CD4-positive, alpha-beta memory T cell (primary cell): Measurements from ENCODE around the gene PLEK. TPM values are rescaled to one million over a fixed set of nuclear protein-coding genes. Genes with fewer than 3 reads are reported as not detected.
A peak's percentile ranks its signal among the peaks of the same experiment; 100 is the strongest.

Source experiments
- CTCF ChIA-PET: fragments of 350-600 bp; sonication (Branson Sonifier 250); formaldehyde crosslinking; loops from one replicate; lab custom pipeline; 2021; ENCODE audit warnings: inconsistent platforms; ENCODE audit not compliant: partially characterized antibody; lab: Charles Lee
- POLR2A ChIA-PET: fragments of 350-600 bp; sonication (Branson Sonifier 250); formaldehyde crosslinking; loops from one replicate; lab custom pipeline; 2021; ENCODE audit not compliant: partially characterized antibody; lab: Charles Lee
- DNase-seq, 5 donors: peaks; one replicate each; pipeline versions ENCODE4 v3.0.0 to v3.0.0-alpha.2; 2020 to 2022; ENCODE audit warnings: mixed read lengths in 1 of 5
- H3K27ac ChIP-seq: one replicate; pipeline ENCODE4 v1.7.0; 2013; ENCODE audit warnings: low read depth, low read length
- H3K27me3 ChIP-seq: 2 replicates; pipeline ENCODE4 v1.7.0; 2013; ENCODE audit warnings: mild to moderate bottlenecking, low read length, moderate library complexity; ENCODE audit not compliant: insufficient read depth
- H3K36me3 ChIP-seq: 2 replicates; pipeline ENCODE4 v1.7.0; 2013; ENCODE audit warnings: mild to moderate bottlenecking, low read length, moderate library complexity; ENCODE audit not compliant: insufficient read depth
- H3K4me1 ChIP-seq: 2 replicates; pipeline ENCODE4 v1.7.0; 2013; ENCODE audit warnings: mild to moderate bottlenecking, low read length, moderate library complexity; ENCODE audit not compliant: insufficient read depth
- H3K4me3 ChIP-seq, 2 donors: one replicate each; pipeline ENCODE4 v1.7.0; 2013; ENCODE audit warnings: low read length in 2 of 2, mild to moderate bottlenecking in 1 of 2
- H3K9me3 ChIP-seq, 2 donors: one replicate each; pipeline ENCODE4 v1.7.0; 2013; ENCODE audit warnings: low read length in 2 of 2, control low read depth in 1 of 2; ENCODE audit not compliant: control insufficient read depth in 1 of 2
- H3K27ac Mint-ChIP-seq, 7 donors: one replicate each; pipeline ENCODE4 v1.8.0; 2020 to 2021; ENCODE audit warnings: mixed read lengths in 7 of 7, mild to moderate bottlenecking in 6 of 7, inconsistent platforms in 3 of 7, moderate library complexity in 3 of 7
- H3K27me3 Mint-ChIP-seq, 2 donors: one replicate each; pipeline ENCODE4 v1.8.0; 2020 to 2021; ENCODE audit warnings: mixed read lengths in 2 of 2
- H3K36me3 Mint-ChIP-seq, 2 donors: one replicate each; pipeline ENCODE4 v1.8.0; 2020 to 2021; ENCODE audit warnings: mixed read lengths in 2 of 2, inconsistent platforms in 1 of 2, mild to moderate bottlenecking in 1 of 2
- H3K4me1 Mint-ChIP-seq, 4 donors: one replicate each; pipeline ENCODE4 v1.8.0; 2020 to 2021; ENCODE audit warnings: mixed read lengths in 4 of 4, mild to moderate bottlenecking in 1 of 4
- H3K4me3 Mint-ChIP-seq, 8 donors: one replicate each; pipeline ENCODE4 v1.8.0; 2020 to 2021; ENCODE audit warnings: mixed read lengths in 8 of 8, mild to moderate bottlenecking in 7 of 8, moderate library complexity in 6 of 8, inconsistent platforms in 3 of 8
- H3K9me3 Mint-ChIP-seq, 8 donors: one replicate each; pipeline ENCODE4 v1.8.0; 2020 to 2021; ENCODE audit warnings: mixed read lengths in 8 of 8, mild to moderate bottlenecking in 5 of 8, inconsistent platforms in 3 of 8, moderate library complexity in 1 of 8
- intact Hi-C: fragments of 100-400 bp; cut with micrococcal nuclease; formaldehyde crosslinking; loops from one replicate; pipeline ENCODE4 v1.15.1; 2023
- polyA plus RNA-seq, 2 donors: library from polyadenylated mRNA; unstranded; fragments of 300-500 nt; fragmentation: Illumina TruSeq; gene quantifications; one replicate each; pipeline ENCODE4 v1.2.3, GENCODE V29; 2021
- total RNA-seq, 2 experiments: library from RNA; stranded (reverse); gene quantifications; one replicate each; pipeline ENCODE4 v1.2.3, GENCODE V29; 2021

Gene PLEK
- total and polyA plus RNA-seq, 4 experiments from 2014 or later, result 5.7 to 10.7 (median 8.2) TPM

DNA sequence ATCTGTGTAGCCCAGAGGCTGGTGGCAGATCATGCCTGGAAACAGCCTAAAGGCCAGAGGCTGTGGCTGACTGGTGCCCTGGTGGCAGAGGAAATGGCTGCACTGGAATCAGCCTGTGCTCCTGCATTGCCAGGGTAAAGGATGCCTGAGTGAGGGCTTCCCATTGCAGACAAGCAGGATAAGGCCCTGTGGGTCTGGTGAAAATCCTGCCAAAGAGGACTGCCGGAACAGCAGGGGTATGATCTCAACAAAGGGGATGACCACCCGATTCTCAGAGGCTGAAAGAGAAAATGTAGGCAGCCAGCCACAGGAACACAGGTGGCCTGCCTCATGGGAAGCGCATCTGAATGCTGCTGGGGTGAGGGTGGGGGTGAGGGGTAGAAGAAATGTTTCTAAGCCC, 53.8 kb downstream of the PLEK start:
- peaks cover 3 to 42% (median 30%) of the 10 kb centered on the region in 4 donors for H3K4me1 Mint-ChIP-seq
- Histone ChIP-seq H3K4me3 (no peak overlapping the region), H3K27me3 (no peaks in the 10 kb centered on the region), H3K9me3 (no peaks in the 10 kb centered on the region), H3K36me3 (no peaks in the 10 kb centered on the region), H3K27ac (no peak overlapping the region), H3K4me1 (peaks cover 30% of the 10 kb centered on the region)
- no peak overlapping the region for H3K4me3 Mint-ChIP-seq
- no peak for DNase-seq
- peaks cover 0 to 2% (median 0%) of the 10 kb centered on the region in 8 donors for H3K9me3 Mint-ChIP-seq
- intact Hi-C loops, result loop anchor here (1.0 kb wide), 1 partner anchor 39 kb away; no protein-coding TSS in a partner anchor
- H3K27me3 Mint-ChIP-seq, result no peaks in the 10 kb centered on the region
- peaks cover 0 to 3% of the 10 kb centered on the region in 2 donors for H3K36me3 Mint-ChIP-seq
- ChIA-PET CTCF (interaction anchor here (2.2 to 3.2 kb wide), 2 partner anchors 16 to 23 kb away, joined by 7 to 16 read pairs; no protein-coding TSS in a partner anchor), POLR2A (interaction anchor here (1.0 to 1.4 kb wide), 2 partner anchors 8 to 15 kb away, joined by 5 read pairs; no protein-coding TSS in a partner anchor)
- H3K27ac Mint-ChIP-seq, result no peak overlapping the region

DNA sequence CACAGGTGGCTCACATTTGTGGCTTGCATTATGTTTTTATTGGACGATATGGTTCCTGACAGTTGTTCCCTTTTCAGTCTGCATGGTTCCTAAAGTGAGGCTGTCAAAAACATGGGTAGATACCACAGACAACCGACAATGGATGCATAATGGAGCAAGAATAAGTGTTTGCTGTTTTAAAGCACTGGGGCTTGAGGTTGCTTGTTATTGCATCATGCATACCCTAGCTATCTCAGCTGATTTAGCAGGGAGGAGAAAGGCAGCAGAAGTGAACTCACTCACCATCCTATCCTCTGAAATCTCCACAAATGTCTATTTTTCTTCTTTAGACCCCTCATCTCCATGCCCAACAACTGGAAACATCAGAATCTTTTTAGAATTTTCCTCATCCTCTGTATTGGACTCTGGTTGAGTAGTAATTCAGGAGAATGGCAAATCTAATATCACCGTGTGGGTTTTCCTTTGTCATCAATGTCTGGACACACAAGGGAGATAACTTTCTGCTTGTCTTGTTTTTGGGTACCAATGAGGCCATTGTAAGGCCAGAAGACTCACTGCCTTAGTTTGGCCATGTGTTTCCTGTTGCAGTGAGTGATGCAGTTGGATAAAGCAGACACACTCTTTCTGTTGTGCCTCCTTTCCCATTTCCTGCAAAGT, 55.3 kb downstream of the PLEK start:
- peaks cover 3 to 42% (median 30%) of the 10 kb centered on the region in 4 donors for H3K4me1 Mint-ChIP-seq
- intact Hi-C loops, result no loop called here
- POLR2A ChIA-PET, result no interaction called here

GRCh38 chr2:68423966-68424650, 59.0 kb downstream of the PLEK start:
- ChIA-PET POLR2A (interaction anchor here (1.0 kb wide), 1 partner anchor 12 kb away, joined by 3 read pairs; no protein-coding TSS in a partner anchor), CTCF (no interaction called here)
- no peak overlapping the region for H3K4me3 Mint-ChIP-seq
- H3K36me3 ChIP-seq, result no peaks in the 10 kb centered on the region
- no peaks in the 10 kb centered on the region for H3K9me3 ChIP-seq
- no peak overlapping the region for H3K27ac ChIP-seq
- no peaks in the 10 kb centered on the region for H3K27me3 Mint-ChIP-seq
- intact Hi-C loops, result no loop called here
- DNase-seq, result peak in 2 of 5 donors; percentile 9 to 15
- H3K4me3 ChIP-seq, result no peak overlapping the region
- H3K9me3 Mint-ChIP-seq, result peaks cover 0 to 2% (median 0%) of the 10 kb centered on the region in 8 donors
- H3K4me1 ChIP-seq, result peaks cover 64% of the 10 kb centered on the region
- no peak overlapping the region for H3K27ac Mint-ChIP-seq
- H3K36me3 Mint-ChIP-seq, result no peaks in the 10 kb centered on the region
- peaks cover 4 to 30% (median 20%) of the 10 kb centered on the region in 4 donors for H3K4me1 Mint-ChIP-seq
- no peaks in the 10 kb centered on the region for H3K27me3 ChIP-seq

More for the DNA sequence above, 55.3 kb downstream of the PLEK start:
- no peaks in the 10 kb centered on the region for H3K9me3 ChIP-seq
- DNase-seq, result no peak
- no peaks in the 10 kb centered on the region for H3K36me3 ChIP-seq
- Mint-ChIP-seq H3K36me3 (peaks cover 0 to 3% of the 10 kb centered on the region in 2 donors), H3K27me3 (no peaks in the 10 kb centered on the region), H3K4me3 (no peak overlapping the region), H3K9me3 (peaks cover 0 to 2% (median 0%) of the 10 kb centered on the region in 8 donors), H3K27ac (no peak overlapping the region)
- no peak overlapping the region for H3K27ac ChIP-seq
- H3K27me3 ChIP-seq, result no peaks in the 10 kb centered on the region
- peaks cover 45% of the 10 kb centered on the region for H3K4me1 ChIP-seq
- no peak overlapping the region for H3K4me3 ChIP-seq
- CTCF ChIA-PET, result no interaction called here

DNA sequence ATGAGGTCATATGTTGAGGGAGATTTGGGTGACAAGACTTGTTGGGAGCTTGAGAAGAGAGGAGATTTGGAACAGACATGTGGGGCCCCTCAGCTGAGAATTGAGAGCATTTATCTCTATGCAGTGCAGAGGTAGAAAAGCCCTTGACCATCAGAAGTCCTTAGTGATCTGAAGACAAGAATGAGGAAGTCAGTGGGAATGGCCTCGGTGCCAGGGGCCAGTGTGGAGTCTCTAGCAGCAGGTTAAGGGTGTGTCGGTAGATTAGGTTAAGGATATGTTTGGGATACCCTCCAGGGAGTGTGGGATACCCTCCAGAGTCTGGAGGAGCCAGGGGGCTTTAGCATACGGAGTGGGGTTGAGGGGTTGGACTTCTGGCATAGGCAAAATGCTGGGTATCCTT, 60.4 kb downstream of the PLEK start:
- Mint-ChIP-seq H3K4me1 (peaks cover 0 to 30% (median 20%) of the 10 kb centered on the region in 4 donors), H3K27ac (no peak overlapping the region), H3K27me3 (no peaks in the 10 kb centered on the region), H3K36me3 (no peaks in the 10 kb centered on the region), H3K4me3 (no peak overlapping the region), H3K9me3 (peaks cover 0 to 2% (median 0%) of the 10 kb centered on the region in 8 donors)
- Histone ChIP-seq H3K4me1 (peaks cover 62% of the 10 kb centered on the region), H3K27me3 (no peaks in the 10 kb centered on the region), H3K27ac (no peak overlapping the region), H3K36me3 (no peaks in the 10 kb centered on the region), H3K4me3 (no peak overlapping the region), H3K9me3 (no peaks in the 10 kb centered on the region)
- CTCF ChIA-PET, result interaction anchor here (1.0 to 2.4 kb wide), 2 partner anchors 16 to 65 kb away, joined by 3 to 6 read pairs; no protein-coding TSS in a partner anchor
- POLR2A ChIA-PET, result interaction anchor here (1.2 to 2.5 kb wide), 2 partner anchors 9 to 37 kb away, joined by 3 to 10 read pairs; no protein-coding TSS in a partner anchor
- DNase-seq, result no peak
- intact Hi-C loops, result no loop called here

- Histone ChIP-seq H3K27ac (peak overlapping the region; percentile 51), H3K36me3 (no peaks in the 10 kb centered on the region), H3K9me3 (no peaks in the 10 kb centered on the region), H3K27me3 (no peaks in the 10 kb centered on the region), H3K4me1 (peaks cover 62% of the 10 kb centered on the region), H3K4me3 (no peak overlapping the region)
- no peak for DNase-seq
- Mint-ChIP-seq H3K9me3 (peaks cover 0 to 2% (median 0%) of the 10 kb centered on the region in 8 donors), H3K4me3 (no peak overlapping the region), H3K36me3 (no peaks in the 10 kb centered on the region), H3K27me3 (no peaks in the 10 kb centered on the region), H3K27ac (peak overlapping the region in 3 of 7 donors; percentile 88 to 95 (median 95)), H3K4me1 (peaks cover 0 to 26% (median 19%) of the 10 kb centered on the region in 4 donors)
- ChIA-PET CTCF (interaction anchor here (1.4 to 6.9 kb wide), 3 partner anchors 15 to 66 kb away, joined by 4 to 63 read pairs (median 6); no protein-coding TSS in a partner anchor), POLR2A (interaction anchor here (1.4 to 2.5 kb wide), 5 partner anchors 8 to 55 kb away, joined by 5 to 10 read pairs (median 6); no protein-coding TSS in a partner anchor)
- intact Hi-C loops, result no loop called here
Measured at GRCh38 chr2:68426446-68426845, 61.4 kb downstream of the PLEK start.

DNA sequence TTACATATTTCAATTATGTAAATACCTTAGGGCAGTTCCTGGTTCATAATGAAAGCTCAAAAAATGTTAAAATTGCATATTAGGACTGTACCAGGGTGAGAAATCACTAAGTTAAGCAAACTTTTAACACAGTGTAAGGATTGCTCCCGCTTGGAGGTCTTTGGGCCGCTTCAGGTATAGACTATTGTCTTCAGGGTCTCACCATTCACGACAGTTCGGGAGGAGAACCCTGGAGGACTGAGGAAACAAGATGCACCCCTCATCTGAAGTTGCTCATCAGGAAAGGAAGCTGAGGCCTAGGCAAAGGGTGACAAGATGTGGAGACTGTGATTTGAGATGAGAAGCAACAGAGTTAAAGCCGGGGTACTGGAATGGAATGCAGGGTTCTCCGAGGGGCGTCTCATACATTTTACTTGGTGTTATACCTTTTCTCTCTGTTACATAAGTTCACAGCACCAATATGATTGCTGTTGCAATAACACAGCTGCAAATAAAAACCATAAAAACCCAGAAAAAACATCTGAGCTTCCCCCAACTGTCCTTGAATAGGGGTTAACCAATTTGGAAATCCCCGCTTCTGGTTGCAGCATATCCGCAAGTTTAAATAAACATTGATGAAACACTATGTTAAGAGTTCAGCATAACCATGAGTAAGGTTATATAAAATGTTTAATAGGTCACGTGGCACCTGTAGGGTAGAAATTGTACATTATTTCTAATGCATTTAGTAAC, 61.9 kb downstream of the PLEK start:
- Histone ChIP-seq H3K36me3 (no peaks in the 10 kb centered on the region), H3K27ac (peak overlapping the region; percentile 51), H3K9me3 (no peaks in the 10 kb centered on the region), H3K4me3 (no peak overlapping the region), H3K27me3 (no peaks in the 10 kb centered on the region), H3K4me1 (peaks cover 62% of the 10 kb centered on the region)
- H3K4me1 Mint-ChIP-seq, result peaks cover 0 to 23% (median 18%) of the 10 kb centered on the region in 4 donors
- CTCF ChIA-PET, result interaction anchor here (1.4 to 6.9 kb wide), 3 partner anchors 14 to 66 kb away, joined by 4 to 63 read pairs (median 6); no protein-coding TSS in a partner anchor
- no peaks in the 10 kb centered on the region for H3K27me3 Mint-ChIP-seq
- peaks cover 0 to 1% (median 0%) of the 10 kb centered on the region in 8 donors for H3K9me3 Mint-ChIP-seq
- no peaks in the 10 kb centered on the region for H3K36me3 Mint-ChIP-seq
- POLR2A ChIA-PET, result interaction anchor here (1.0 to 2.5 kb wide), 6 partner anchors 9 to 56 kb away, joined by 5 to 10 read pairs (median 6); no protein-coding TSS in a partner anchor
- intact Hi-C loops, result no loop called here
- H3K4me3 Mint-ChIP-seq, result peak overlapping the region in 7 of 8 donors; percentile 7 to 78 (median 61)
- H3K27ac Mint-ChIP-seq, result peak overlapping the region; percentile 88 to 96 (median 95)
- DNase-seq, result peak; percentile 61 to 76 (median 69)
